Erythroblast (primary cell): ENCODE data around the gene TSHZ2.

Source experiments
- GATA1 ChIP-seq: IDR thresholded peaks from 2 replicates; pipeline ENCODE4 v1.6.1; 2011; ENCODE audit warnings: low read depth, mild to moderate bottlenecking, control low read depth, low read length, moderate library complexity
- POLR2A ChIP-seq: IDR thresholded peaks from 2 replicates; pipeline ENCODE4 v1.6.1; 2011; ENCODE audit warnings: mild to moderate bottlenecking, low read length

GRCh38 chr20:53017206-53017605 is 45.0 kb downstream of the TSHZ2 start:
- TF ChIP-seq POLR2A (no peak), GATA1 (no peak)
